Measurements from ENCODE around the gene RCOR1. TPM values are rescaled to one million over a fixed set of nuclear protein-coding genes. Genes with fewer than 3 reads are reported as not detected.
"Not testable (repeated sequence)": the region's sequence is repeated elsewhere in the genome, so short reads cannot be mapped to it uniquely, and the experiment has no call there.

RCOR1 gene
- total RNA-seq, 4 donors from 2014 or later: 11.6 to 15.6 (median 14.0) TPM

DNA sequence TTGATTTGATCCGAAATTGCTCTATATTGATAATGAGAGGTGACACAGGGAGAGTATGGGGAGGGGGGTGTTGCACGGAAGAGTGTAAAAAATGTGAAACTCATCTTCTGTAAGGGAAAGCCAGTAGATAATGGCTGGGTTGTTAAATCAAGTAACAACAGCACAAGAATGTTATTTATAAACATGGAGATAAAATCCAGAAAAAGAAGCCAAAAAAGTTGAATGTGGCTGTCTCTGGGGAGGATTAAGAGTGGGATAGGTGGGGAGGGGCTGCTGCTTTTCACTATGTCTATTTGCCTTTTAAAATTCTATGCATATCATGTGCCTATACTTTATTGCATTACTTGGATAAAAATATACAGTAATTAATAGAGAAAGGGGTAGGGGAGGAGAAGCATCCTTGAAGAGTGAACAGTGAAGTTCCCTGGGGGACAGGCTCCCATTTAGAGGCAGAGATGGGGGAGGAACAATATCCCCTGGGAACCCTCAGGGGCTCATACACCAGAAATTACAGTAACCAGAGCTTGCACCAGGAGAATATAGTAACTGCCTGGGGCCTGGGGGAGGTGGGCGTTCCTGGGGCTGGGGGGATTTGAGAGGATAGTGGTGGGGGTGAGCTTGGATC is 43.7 kb upstream of the RCOR1 start:
- Histone ChIP-seq H3K36me3 (no peaks in the 10 kb centered on the region), H3K27ac (no peak overlapping the region), H3K9me3 (no peaks in the 10 kb centered on the region), H3K4me3 (no peak overlapping the region), H3K4me1 (peaks cover 0 to 17% (median 0%) of the 10 kb centered on the region in 3 donors), H3K27me3 (peaks cover 44% of the 10 kb centered on the region)
- ATAC-seq: no peak
- TF ChIP-seq POLR2AphosphoS5 (IDR thresholded peaks at IDR 0.05): no peak
- TF ChIP-seq EP300 (IDR thresholded peaks at IDR 0.05): no peak
- TF ChIP-seq CTCF (IDR thresholded peaks at IDR 0.05): no peak
- no peak for TF ChIP-seq POLR2A (IDR thresholded peaks at IDR 0.05)
- 55 to 62% methylated on average over 2 to 3 of the region's 3 CpGs for WGBS, 2 donors (ENCODE audit: low coverage in 1 of 2)

DNA sequence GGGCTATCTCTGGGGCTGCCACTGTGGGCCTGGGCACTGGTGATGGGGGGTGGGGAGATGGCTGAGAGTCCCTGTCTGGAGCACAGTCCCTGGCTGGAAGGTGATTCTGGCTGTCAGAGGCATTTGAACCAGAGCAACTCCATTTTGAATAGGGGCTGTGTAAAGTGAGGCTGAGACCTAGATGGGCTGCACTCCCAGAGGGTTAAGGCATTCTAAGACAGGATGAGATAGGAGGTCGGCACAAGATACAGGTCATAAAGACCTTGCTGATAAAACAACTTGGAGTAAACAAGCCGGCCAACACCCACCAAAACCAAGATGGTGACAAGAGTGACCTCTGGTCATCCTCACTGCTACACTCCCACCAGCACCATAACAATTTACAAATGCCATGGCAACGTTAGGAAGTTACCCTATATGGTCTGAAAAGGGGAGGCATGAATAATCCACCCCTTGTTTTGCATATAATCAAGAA is 41.5 kb upstream of the RCOR1 start:
- ATAC-seq, H3K4me3 ChIP-seq, H3K9me3 ChIP-seq, H3K4me1 ChIP-seq, H3K27ac ChIP-seq, H3K36me3 ChIP-seq: not testable (repeated sequence)
- H3K27me3 ChIP-seq: peaks cover 22% of the 10 kb centered on the region
- 74 to 89% methylated on average over 3 of the region's 3 CpGs for WGBS, 2 donors (ENCODE audit: low coverage in 1 of 2)

GRCh38 chr14:102551995-102552705 is 40.3 kb upstream of the RCOR1 start:
- peak; percentile 24 for ATAC-seq
- TF ChIP-seq POLR2A (IDR thresholded peaks at IDR 0.05) (no peak), CTCF (IDR thresholded peaks at IDR 0.05) (no peak), POLR2AphosphoS5 (IDR thresholded peaks at IDR 0.05) (no peak), EP300 (IDR thresholded peaks at IDR 0.05) (no peak)
- H3K9me3 ChIP-seq: no peaks in the 10 kb centered on the region
- no peak overlapping the region for H3K4me3 ChIP-seq
- no peaks in the 10 kb centered on the region for H3K36me3 ChIP-seq
- no peaks in the 10 kb centered on the region for H3K4me1 ChIP-seq
- H3K27ac ChIP-seq: no peak overlapping the region
- 87 to 93% methylated on average over 5 to 7 of the region's 14 CpGs for WGBS, 2 donors (ENCODE audit: low coverage in 1 of 2)
- peaks cover 10% of the 10 kb centered on the region for H3K27me3 ChIP-seq

DNA sequence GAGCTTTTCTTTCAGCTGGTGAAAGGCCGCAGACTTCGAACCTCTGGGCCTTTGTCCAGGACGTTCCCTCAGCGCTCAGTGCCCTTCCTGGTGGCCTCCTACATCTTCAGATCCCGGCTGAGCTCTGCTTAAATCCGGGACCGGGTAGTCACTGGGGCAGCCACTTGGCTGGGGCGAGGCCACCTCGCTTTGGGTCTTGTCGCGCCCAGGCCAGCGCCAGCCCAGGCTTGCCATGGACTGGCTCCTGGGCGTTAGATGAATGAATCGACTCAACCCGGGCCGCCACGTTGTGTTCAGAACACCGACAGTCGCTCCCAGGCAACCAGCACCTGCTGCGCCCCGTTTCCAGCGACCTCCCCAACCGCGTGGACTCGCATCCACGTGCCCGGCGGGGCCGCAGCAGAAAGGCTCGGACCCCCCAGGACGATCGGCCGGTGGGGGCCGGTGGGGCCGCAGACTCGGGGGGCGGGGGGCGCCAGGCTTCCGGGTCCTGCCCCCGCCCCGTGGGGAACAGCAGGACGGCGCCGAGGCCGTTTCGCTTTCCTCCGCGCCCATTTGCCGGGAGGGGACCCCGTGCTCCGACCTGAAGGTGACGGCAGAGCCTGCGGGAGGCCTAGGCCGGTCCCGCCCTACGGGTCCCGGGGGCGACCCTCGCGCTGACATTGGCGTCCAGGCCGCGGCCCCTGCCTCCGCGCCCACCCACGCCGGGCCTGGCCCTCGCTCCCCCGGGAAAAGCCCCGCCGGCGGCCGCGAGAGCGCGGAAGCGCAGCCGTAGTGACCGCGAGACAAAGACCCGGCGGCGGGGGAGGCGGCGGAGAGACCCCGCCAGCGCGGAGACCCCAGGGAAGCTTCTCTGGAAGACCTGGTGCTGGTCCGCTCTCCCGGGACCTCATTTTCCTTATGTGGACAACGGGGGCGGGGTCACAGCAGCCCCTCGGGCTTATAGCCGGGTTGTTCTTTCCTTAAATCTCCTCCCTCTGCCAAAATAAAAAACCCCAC is 37.3 kb upstream of the RCOR1 start:
- TF ChIP-seq POLR2AphosphoS5 (IDR thresholded peaks at IDR 0.05) (no peak), CTCF (IDR thresholded peaks at IDR 0.05) (no peak), EP300 (IDR thresholded peaks at IDR 0.05) (no peak), POLR2A (IDR thresholded peaks at IDR 0.05) (no peak)
- Histone ChIP-seq H3K27me3 (peaks cover under 1% of the 10 kb centered on the region), H3K27ac (peak overlapping the region in 3 of 4 donors; percentile 27 to 84 (median 68)), H3K4me3 (peak overlapping the region; percentile 73 to 92), H3K36me3 (no peaks in the 10 kb centered on the region), H3K9me3 (no peaks in the 10 kb centered on the region), H3K4me1 (no peaks in the 10 kb centered on the region)
- WGBS, 2 donors (ENCODE audit: low coverage in 1 of 2): 3% methylated on average over 7 of the region's 94 CpGs; no CpG with 5 or more reads in 1 of the 2 donors
- ATAC-seq: peak; percentile 80

- H3K4me3 ChIP-seq: no peak overlapping the region
- ATAC-seq: no peak
- no peaks in the 10 kb centered on the region for H3K27me3 ChIP-seq
- no peak overlapping the region for H3K27ac ChIP-seq
- WGBS, 2 donors (ENCODE audit: low coverage in 1 of 2): 94 to 100% methylated on average over 1 to 5 of the region's 14 CpGs
- no peaks in the 10 kb centered on the region for H3K4me1 ChIP-seq
- H3K36me3 ChIP-seq: no peaks in the 10 kb centered on the region
- no peaks in the 10 kb centered on the region for H3K9me3 ChIP-seq
- TF ChIP-seq CTCF (IDR thresholded peaks at IDR 0.05) (no peak), POLR2A (IDR thresholded peaks at IDR 0.05) (no peak), POLR2AphosphoS5 (IDR thresholded peaks at IDR 0.05) (no peak)
These were observed 36.3 kb upstream of the RCOR1 start for GRCh38 chr14:102556098-102556677.
